ENCODE measurements around the gene ACVRL1. TPM values are rescaled to one million over a fixed set of nuclear protein-coding genes. Genes with fewer than 3 reads are reported as not detected.
A peak's percentile ranks its signal among the peaks of the same experiment; 100 is the strongest.

Gene ACVRL1
- total RNA-seq, 2 experiments from 2014 or later = not detected

GRCh38 chr12:51914034-51914923, 7.0 kb downstream of the ACVRL1 start:
- no peak overlapping the region for H3K4me3 Mint-ChIP-seq
- no peak for DNase-seq
- H3K27me3 Mint-ChIP-seq = peaks cover 5% of the 10 kb centered on the region
- no peaks in the 10 kb centered on the region for H3K36me3 Mint-ChIP-seq
- no peak overlapping the region for H3K27ac Mint-ChIP-seq
- H3K4me1 Mint-ChIP-seq = no peaks in the 10 kb centered on the region
- no peaks in the 10 kb centered on the region for H3K9me3 Mint-ChIP-seq

DNA sequence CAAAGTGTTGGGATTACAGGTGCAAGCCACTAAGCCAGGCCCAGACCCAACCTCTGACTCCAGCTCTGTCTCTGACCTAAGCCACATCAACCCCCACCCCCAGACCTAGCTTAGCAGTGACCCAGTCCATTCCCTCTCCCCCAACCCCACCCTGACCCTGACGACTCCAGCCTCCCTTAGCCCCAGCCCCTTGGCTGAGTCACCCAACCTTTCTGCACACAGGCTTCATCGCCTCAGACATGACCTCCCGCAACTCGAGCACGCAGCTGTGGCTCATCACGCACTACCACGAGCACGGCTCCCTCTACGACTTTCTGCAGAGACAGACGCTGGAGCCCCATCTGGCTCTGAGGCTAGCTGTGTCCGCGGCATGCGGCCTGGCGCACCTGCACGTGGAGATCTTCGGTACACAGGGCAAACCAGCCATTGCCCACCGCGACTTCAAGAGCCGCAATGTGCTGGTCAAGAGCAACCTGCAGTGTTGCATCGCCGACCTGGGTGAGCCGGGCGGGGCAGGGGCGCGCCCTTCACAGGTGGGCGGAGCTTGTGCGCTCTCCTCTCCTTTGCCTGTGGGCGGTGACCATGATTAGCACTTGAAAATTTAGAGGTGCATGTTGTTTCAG, 7.8 kb downstream of the ACVRL1 start:
- Mint-ChIP-seq H3K4me1 (no peaks in the 10 kb centered on the region), H3K9me3 (no peaks in the 10 kb centered on the region), H3K27ac (no peak overlapping the region), H3K4me3 (no peak overlapping the region), H3K27me3 (peaks cover 5% of the 10 kb centered on the region), H3K36me3 (no peaks in the 10 kb centered on the region)
- no peak for DNase-seq

DNA sequence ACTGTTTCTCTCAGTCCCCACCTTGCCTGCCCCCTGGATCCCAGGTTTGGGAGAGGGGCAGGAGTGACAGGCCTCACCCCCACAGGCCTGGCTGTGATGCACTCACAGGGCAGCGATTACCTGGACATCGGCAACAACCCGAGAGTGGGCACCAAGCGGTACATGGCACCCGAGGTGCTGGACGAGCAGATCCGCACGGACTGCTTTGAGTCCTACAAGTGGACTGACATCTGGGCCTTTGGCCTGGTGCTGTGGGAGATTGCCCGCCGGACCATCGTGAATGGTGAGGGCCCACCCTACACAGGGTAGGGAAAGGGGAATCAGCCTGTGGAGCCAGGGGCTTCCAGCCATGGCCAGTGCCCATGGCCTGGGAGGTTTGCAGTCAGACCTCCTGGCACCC, 8.6 kb downstream of the ACVRL1 start:
- H3K27ac Mint-ChIP-seq = no peak overlapping the region
- no peak for DNase-seq
- no peaks in the 10 kb centered on the region for H3K4me1 Mint-ChIP-seq
- no peaks in the 10 kb centered on the region for H3K9me3 Mint-ChIP-seq
- peaks cover 5% of the 10 kb centered on the region for H3K27me3 Mint-ChIP-seq
- H3K4me3 Mint-ChIP-seq = no peak overlapping the region
- no peaks in the 10 kb centered on the region for H3K36me3 Mint-ChIP-seq

DNA sequence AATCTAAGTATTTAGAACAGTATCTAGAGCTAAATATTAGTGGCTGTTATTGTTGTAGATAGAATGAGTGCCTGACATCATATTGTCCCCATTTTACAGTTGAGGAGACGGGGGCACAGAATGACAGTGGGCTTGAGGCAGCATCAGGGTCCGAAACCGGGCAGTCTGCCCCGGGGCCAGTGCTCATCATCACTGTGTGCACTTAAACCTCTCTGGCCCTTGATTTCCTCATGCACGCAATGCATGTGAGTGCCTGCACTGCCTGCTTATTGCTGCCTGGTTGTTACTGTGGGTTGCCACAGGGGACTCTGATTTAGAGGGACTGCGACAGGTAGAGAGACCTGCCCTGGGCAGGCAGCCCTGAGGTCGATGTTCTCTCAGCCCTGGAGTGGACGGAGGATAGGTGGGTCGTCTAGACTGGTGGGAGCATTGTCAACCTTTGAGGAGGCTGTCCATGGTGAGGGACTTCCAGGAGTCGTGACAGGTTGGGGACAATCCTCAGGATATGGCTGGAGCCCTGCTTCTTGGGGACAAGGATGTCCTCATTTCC, 9.8 kb downstream of the ACVRL1 start:
- no peaks in the 10 kb centered on the region for H3K4me1 Mint-ChIP-seq
- H3K4me3 Mint-ChIP-seq = no peak overlapping the region
- no peaks in the 10 kb centered on the region for H3K36me3 Mint-ChIP-seq
- no peak overlapping the region for H3K27ac Mint-ChIP-seq
- H3K9me3 Mint-ChIP-seq = no peaks in the 10 kb centered on the region
- H3K27me3 Mint-ChIP-seq = peaks cover 5% of the 10 kb centered on the region
- no peak for DNase-seq

DNA sequence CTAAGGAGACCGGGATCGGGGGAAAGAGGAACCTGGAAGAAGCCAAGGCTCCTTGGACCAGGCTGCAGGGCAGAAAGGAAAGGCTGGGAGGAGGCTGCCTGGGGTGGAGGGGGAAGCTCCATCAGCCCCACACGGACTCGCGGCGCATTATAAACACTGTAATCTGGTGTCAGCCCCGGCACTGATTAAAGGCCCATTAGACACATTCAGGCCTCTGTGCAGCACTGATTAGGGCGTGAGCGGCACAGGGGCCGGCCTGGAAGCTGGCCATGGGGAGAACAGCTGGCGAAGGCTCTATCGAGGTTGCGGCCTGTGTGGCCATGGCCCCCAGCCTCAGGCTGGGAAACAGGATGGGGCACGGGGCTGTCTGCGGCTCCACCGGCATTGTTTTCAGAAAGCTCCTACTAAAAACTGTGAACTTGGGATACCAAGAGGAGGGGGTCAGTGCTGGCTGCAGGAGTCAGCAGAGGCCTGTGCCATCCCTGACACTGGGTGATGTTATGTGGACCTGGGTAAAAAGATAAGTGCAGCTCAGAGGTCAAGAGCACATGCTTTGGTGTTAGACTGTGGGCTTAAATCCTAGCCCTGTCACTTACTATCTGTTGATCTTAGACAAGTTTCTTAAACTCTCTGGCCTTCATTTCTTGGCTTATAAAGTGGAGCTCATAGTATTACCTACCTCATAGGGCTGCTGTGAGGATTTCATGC, 10.6 kb downstream of the ACVRL1 start:
- H3K4me3 Mint-ChIP-seq = no peak overlapping the region
- peaks cover 5% of the 10 kb centered on the region for H3K27me3 Mint-ChIP-seq
- H3K9me3 Mint-ChIP-seq = no peaks in the 10 kb centered on the region
- no peak overlapping the region for H3K27ac Mint-ChIP-seq
- H3K36me3 Mint-ChIP-seq = no peaks in the 10 kb centered on the region
- H3K4me1 Mint-ChIP-seq = peaks cover 3% of the 10 kb centered on the region
- no peak for DNase-seq

- Mint-ChIP-seq H3K27me3 (peaks cover 7% of the 10 kb centered on the region), H3K4me3 (no peak overlapping the region), H3K36me3 (no peaks in the 10 kb centered on the region), H3K4me1 (peaks cover 8% of the 10 kb centered on the region), H3K9me3 (no peaks in the 10 kb centered on the region), H3K27ac (no peak overlapping the region)
- no peak for DNase-seq
These were observed 12.7 kb downstream of the ACVRL1 start for GRCh38 chr12:51920046-51920445.

GRCh38 chr12:51921017-51921725, 13.9 kb downstream of the ACVRL1 start:
- Mint-ChIP-seq H3K4me3 (no peak overlapping the region), H3K27me3 (peaks cover 7% of the 10 kb centered on the region), H3K36me3 (no peaks in the 10 kb centered on the region), H3K4me1 (peaks cover 8% of the 10 kb centered on the region), H3K27ac (no peak overlapping the region), H3K9me3 (no peaks in the 10 kb centered on the region)
- no peak for DNase-seq

DNA sequence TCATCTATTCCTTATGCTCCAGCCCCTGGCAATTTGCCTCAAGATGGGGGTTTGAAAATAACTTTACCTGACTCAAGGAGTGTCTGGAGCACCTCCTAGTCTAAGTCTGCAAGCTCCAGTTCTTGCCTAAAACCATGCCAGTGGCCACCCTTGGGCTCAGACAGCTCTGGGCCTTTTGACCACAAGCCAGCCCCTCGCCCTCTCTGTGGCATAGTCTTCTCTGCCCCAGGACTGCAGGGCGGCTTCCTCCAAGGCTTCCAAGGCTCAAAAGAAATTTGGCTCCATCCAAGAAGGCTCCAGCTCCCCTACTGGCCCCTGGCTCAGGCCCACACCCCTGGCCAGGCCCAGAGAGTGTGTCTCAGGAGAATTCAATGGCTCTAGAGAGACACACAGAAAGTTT, 14.8 kb downstream of the ACVRL1 start:
- H3K36me3 Mint-ChIP-seq = no peaks in the 10 kb centered on the region
- DNase-seq = no peak
- H3K27ac Mint-ChIP-seq = no peak overlapping the region
- H3K4me3 Mint-ChIP-seq = no peak overlapping the region
- peaks cover 7% of the 10 kb centered on the region for H3K27me3 Mint-ChIP-seq
- H3K9me3 Mint-ChIP-seq = no peaks in the 10 kb centered on the region
- H3K4me1 Mint-ChIP-seq = peaks cover 8% of the 10 kb centered on the region

- DNase-seq = no peak
- peaks cover 7% of the 10 kb centered on the region for H3K27me3 Mint-ChIP-seq
- H3K4me3 Mint-ChIP-seq = no peak overlapping the region
- peaks cover 8% of the 10 kb centered on the region for H3K4me1 Mint-ChIP-seq
- H3K27ac Mint-ChIP-seq = no peak overlapping the region
- H3K36me3 Mint-ChIP-seq = no peaks in the 10 kb centered on the region
- H3K9me3 Mint-ChIP-seq = no peaks in the 10 kb centered on the region
These were observed 15.6 kb downstream of the ACVRL1 start for GRCh38 chr12:51922762-51923505.

DNA sequence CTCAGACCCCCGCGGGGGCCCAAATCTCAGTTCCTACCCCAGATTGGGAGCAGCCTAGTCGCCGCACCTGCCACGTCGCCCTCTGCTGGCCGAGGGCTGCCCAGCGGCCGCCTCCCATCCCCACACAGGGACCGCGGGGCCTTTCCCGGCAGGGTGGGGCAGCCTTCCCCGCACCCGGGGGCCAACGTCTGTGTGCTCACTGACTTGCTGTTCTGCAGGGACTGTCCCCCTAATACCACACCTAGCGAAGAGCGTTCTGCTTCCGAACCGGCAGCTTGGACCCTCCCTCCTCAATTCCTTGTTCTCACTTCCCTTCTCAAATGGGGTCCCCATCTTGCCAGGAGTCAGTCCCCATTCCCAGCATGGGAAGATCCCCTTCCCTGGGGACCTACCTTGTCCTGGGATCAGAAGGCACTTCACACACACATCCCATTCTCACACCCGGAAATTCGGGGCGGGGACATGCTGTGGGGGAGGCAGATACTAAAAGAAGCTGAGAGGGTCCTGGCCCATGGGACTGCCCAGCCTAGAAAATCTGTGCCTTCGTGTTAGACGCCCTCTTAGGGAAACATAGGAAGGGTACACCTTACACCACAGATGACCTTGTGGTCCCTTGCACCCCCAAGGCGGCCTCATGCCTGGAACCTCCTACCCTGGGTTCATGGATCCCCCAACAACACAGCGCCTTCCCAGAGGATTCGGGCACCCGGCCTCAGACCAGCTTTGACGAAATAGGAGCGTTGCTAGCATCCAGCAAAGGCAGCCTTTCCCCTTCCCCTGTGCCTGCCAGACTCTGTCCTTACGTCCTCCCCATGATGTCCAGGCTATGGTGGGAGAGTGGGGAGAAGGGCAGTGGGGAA, 16.4 kb downstream of the ACVRL1 start:
- peak; percentile 69 for DNase-seq
- Mint-ChIP-seq H3K27ac (no peak overlapping the region), H3K36me3 (no peaks in the 10 kb centered on the region), H3K9me3 (no peaks in the 10 kb centered on the region), H3K4me3 (no peak overlapping the region), H3K4me1 (peaks cover 8% of the 10 kb centered on the region), H3K27me3 (peaks cover 7% of the 10 kb centered on the region)

GRCh38 chr12:51924551-51925319, 17.4 kb downstream of the ACVRL1 start:
- no peak overlapping the region for H3K27ac Mint-ChIP-seq
- no peak for DNase-seq
- peaks cover 8% of the 10 kb centered on the region for H3K4me1 Mint-ChIP-seq
- no peaks in the 10 kb centered on the region for H3K9me3 Mint-ChIP-seq
- H3K36me3 Mint-ChIP-seq = no peaks in the 10 kb centered on the region
- H3K27me3 Mint-ChIP-seq = peaks cover 7% of the 10 kb centered on the region
- no peak overlapping the region for H3K4me3 Mint-ChIP-seq

GRCh38 chr12:51925346-51926063, 18.2 kb downstream of the ACVRL1 start:
- Mint-ChIP-seq H3K27me3 (peaks cover 7% of the 10 kb centered on the region), H3K4me1 (peaks cover 8% of the 10 kb centered on the region), H3K9me3 (no peaks in the 10 kb centered on the region), H3K36me3 (no peaks in the 10 kb centered on the region), H3K27ac (no peak overlapping the region), H3K4me3 (no peak overlapping the region)
- no peak for DNase-seq
